Erythroblast (primary cell): ENCODE measurements around the gene SMAD6.

ENCODE experiments used
- GATA1 ChIP-seq: IDR thresholded peaks from 2 replicates; pipeline ENCODE4 v1.6.1; 2011; ENCODE audit warnings: low read depth, mild to moderate bottlenecking, control low read depth, low read length, moderate library complexity
- POLR2A ChIP-seq: IDR thresholded peaks from 2 replicates; pipeline ENCODE4 v1.6.1; 2011; ENCODE audit warnings: mild to moderate bottlenecking, low read length

DNA sequence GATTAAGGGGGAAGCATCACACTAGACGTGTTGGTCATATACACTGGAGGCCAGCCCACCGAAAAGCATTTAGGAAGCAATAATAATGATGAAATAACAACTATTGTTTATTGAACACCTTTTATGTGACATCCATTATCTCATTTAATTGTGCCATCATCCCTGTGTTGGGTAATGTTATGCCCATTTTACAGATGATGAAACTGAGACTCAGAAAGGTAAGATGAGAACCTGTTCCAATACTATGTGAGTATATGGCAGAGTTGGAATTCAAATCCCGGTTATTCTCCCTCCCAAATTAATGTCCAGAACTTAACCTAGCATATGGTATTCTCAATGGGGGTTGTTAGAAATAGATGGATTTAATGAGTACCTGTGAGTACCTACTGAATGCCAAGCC, 99.2 kb downstream of the SMAD6 start:
- TF ChIP-seq POLR2A (no peak), GATA1 (no peak)
